Measurements from ENCODE around the gene ELN. TPM values are rescaled to one million over a fixed set of nuclear protein-coding genes. Genes with fewer than 3 reads are reported as not detected.

ELN gene
- total and polyA plus RNA-seq, 8 donors: 202 to 673 (median 229) TPM

DNA sequence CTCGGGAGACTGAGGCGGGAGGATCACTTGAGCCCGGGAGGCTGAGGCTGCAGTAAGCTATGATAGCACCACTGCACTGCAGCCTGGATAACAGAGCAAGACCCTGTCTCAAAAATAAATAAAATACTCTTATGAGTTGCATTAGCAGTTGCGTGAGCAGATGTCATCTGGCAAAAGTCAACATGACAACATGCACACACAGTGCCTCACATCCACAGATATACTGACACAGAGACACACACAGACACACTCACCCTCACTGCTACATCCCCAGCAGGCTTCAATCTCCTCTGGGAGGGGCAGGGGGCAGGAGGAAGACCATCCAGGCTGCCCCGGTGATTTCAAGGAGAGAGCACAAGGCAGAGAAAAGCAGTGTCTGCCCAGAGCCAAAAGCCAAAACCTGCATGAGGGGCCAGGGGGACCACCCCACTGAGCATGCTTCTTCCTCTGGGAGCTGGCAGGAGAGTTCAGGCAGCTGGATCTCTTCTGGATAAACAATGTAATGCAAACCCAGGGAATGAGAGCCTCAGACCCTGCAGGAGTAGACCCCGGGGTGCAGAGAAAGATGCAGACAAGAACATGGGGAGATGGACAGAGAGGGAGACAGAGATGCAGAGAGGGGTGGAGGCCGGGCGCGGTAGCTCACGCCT lies 9.6 kb upstream of the ELN start:
- ATAC-seq (no peak), DNase-seq (no peak)
- Histone ChIP-seq H3K4me1 (peaks cover 0 to 7% of the 10 kb centered on the region in 2 donors), H3K4me3 (no peak overlapping the region), H3K27ac (no peak overlapping the region), H3K27me3 (peaks cover 0 to 20% of the 10 kb centered on the region in 2 donors), H3K9me3 (no peaks in the 10 kb centered on the region), H3K36me3 (no peaks in the 10 kb centered on the region)
- intact Hi-C loops (cut with DNase I): no loop called here
- TF ChIP-seq CTCF (IDR thresholded peaks at IDR 0.05): no peak

DNA sequence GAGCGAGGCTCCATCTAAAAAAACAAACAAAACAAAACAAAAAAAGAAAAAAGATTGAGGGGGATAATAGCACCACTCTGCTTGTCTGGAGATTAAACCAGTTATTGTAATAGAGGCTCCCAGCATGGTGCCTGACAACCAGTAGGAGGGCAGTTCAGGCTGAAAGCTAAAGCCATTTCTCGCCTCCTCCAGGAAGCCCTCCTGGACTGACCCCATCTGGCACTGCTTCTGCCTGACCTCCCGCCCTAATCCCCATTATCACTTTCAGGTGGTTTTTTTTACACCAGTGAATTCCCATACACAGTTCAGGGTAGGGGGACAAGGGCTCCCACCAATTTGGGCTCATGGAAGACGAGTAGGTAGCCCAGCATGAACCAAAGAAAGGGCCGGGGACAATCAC lies 8.8 kb upstream of the ELN start:
- TF ChIP-seq CTCF (IDR thresholded peaks at IDR 0.05): no peak
- intact Hi-C loops (cut with DNase I): no loop called here
- peaks cover 0 to 28% of the 10 kb centered on the region in 2 donors for H3K27me3 ChIP-seq
- no peaks in the 10 kb centered on the region for H3K36me3 ChIP-seq
- DNase-seq (no peak), ATAC-seq (no peak)
- no peak overlapping the region for H3K27ac ChIP-seq
- H3K9me3 ChIP-seq: no peaks in the 10 kb centered on the region
- no peak overlapping the region for H3K4me3 ChIP-seq
- H3K4me1 ChIP-seq: peaks cover 0 to 11% of the 10 kb centered on the region in 2 donors

- no peak overlapping the region for H3K4me3 ChIP-seq
- no peak for TF ChIP-seq CTCF (IDR thresholded peaks at IDR 0.05)
- no peaks in the 10 kb centered on the region for H3K9me3 ChIP-seq
- no peak overlapping the region for H3K27ac ChIP-seq
- peaks cover 0 to 40% of the 10 kb centered on the region in 2 donors for H3K27me3 ChIP-seq
- intact Hi-C loops (cut with DNase I): no loop called here
- DNase-seq (no peak), ATAC-seq (no peak)
- peaks cover 0 to 11% of the 10 kb centered on the region in 2 donors for H3K4me1 ChIP-seq
- no peaks in the 10 kb centered on the region for H3K36me3 ChIP-seq
Observed at GRCh38 chr7:74020390-74020789, 7.6 kb upstream of the ELN start.

DNA sequence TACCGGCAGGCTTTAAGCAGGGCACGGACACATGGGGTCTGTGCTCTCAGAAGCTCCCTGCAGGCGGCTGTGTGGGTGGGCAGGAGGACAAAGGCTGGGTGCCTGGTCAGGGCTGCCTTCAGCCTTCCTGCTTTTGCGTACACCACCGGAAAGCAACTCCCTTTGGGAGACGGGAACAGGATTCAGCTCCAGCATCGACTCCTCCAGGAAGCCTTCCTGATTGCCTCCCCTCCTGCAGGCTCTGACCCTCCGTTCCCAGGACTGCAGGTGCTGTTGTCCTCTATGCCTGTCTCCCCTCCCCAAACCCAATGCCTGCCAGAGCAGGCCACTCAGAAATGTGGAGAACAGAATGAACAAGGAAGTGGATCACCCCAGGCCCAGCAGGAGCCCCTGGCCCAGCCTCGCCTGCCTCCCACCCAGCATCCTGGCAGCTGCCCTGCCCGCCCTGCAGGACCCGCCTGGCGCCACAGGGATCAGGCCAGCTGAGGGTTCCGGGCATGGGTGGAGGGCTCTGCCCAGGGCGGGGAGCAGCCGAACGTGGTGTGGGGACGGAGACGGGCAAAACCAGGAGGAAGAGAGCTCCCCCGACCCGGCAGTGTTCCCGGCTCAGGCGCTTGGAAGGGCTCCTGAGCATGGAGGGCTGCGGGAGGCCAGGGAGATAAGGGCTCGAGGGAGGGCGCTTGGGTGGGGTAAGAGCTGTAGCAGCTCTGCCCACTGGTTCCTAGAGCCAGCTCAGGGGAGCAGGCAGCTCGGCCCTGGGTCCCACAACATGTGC lies 6.2 kb upstream of the ELN start:
- ATAC-seq (no peak), DNase-seq (no peak)
- intact Hi-C loops (cut with DNase I): no loop called here
- Histone ChIP-seq H3K27ac (no peak overlapping the region), H3K4me3 (no peak overlapping the region), H3K4me1 (peaks cover under 1 to 16% of the 10 kb centered on the region in 2 donors), H3K9me3 (no peaks in the 10 kb centered on the region), H3K36me3 (no peaks in the 10 kb centered on the region), H3K27me3 (peaks cover 0 to 54% of the 10 kb centered on the region in 2 donors)
- no peak for TF ChIP-seq CTCF (IDR thresholded peaks at IDR 0.05)

DNA sequence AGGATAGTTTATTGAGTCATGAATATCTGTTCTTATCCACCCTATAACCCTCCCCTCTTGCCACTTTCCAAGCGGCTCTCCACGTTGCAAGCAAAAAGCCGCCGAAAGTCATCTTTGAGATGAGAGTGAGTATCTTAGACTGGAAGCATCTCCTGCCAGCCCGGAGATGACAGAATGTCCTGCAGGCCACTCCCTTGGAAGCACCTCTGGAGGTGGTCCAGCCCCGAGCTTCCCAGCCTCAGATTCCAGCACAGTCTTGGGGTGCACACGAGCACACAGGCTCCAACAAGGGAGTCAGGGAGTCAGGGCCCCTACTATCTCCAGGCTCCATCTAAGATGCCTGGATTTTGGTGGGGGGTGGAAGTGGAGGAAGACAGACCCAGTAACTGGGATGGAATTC lies 5.5 kb upstream of the ELN start:
- ATAC-seq (no peak), DNase-seq (no peak)
- Histone ChIP-seq H3K9me3 (no peaks in the 10 kb centered on the region), H3K27me3 (peaks cover 0 to 61% of the 10 kb centered on the region in 2 donors), H3K4me1 (peaks cover 8 to 24% of the 10 kb centered on the region in 2 donors), H3K27ac (no peak overlapping the region), H3K4me3 (no peak overlapping the region), H3K36me3 (no peaks in the 10 kb centered on the region)
- intact Hi-C loops (cut with DNase I): no loop called here
- no peak for TF ChIP-seq CTCF (IDR thresholded peaks at IDR 0.05)
